ENCODE data around the gene WHRN.
A peak's percentile ranks its signal among the peaks of the same experiment; 100 is the strongest.

Gene WHRN

GRCh38 chr9:114369216-114370130 lies 135.8 kb downstream of the WHRN start:
- Mint-ChIP-seq H3K36me3 (ENCODE audit: low read depth) (peaks cover 86% of the 10 kb centered on the region), H3K4me1 (ENCODE audit: low read depth) (peaks cover 98% of the 10 kb centered on the region), H3K9me3 (no peaks in the 10 kb centered on the region), H3K27me3 (no peaks in the 10 kb centered on the region), H3K27ac (peak overlapping the region; percentile 80), H3K4me3 (no peak overlapping the region)

- Mint-ChIP-seq H3K27ac (peak overlapping the region; percentile 84), H3K36me3 (ENCODE audit: low read depth) (peaks cover 86% of the 10 kb centered on the region), H3K4me1 (ENCODE audit: low read depth) (peaks cover 98% of the 10 kb centered on the region), H3K27me3 (no peaks in the 10 kb centered on the region), H3K4me3 (no peak overlapping the region), H3K9me3 (no peaks in the 10 kb centered on the region)
Measured at GRCh38 chr9:114367772-114368569, 137.3 kb downstream of the WHRN start.

GRCh38 chr9:114367366-114367765 lies 137.9 kb downstream of the WHRN start:
- no peaks in the 10 kb centered on the region for H3K9me3 Mint-ChIP-seq
- no peaks in the 10 kb centered on the region for H3K27me3 Mint-ChIP-seq
- peak overlapping the region; percentile 24 for H3K4me3 Mint-ChIP-seq

GRCh38 chr9:114366334-114367128 lies 138.7 kb downstream of the WHRN start:
- Mint-ChIP-seq H3K9me3 (no peaks in the 10 kb centered on the region), H3K36me3 (ENCODE audit: low read depth) (peaks cover 87% of the 10 kb centered on the region), H3K27ac (peak overlapping the region; percentile 84), H3K4me3 (peak overlapping the region; percentile 24), H3K4me1 (ENCODE audit: low read depth) (peaks cover 97% of the 10 kb centered on the region), H3K27me3 (no peaks in the 10 kb centered on the region)

More at GRCh38 chr9:114367366-114367765, 137.9 kb downstream of the WHRN start:
- Mint-ChIP-seq H3K36me3 (ENCODE audit: low read depth) (peaks cover 86% of the 10 kb centered on the region), H3K27ac (peak overlapping the region; percentile 84), H3K4me1 (ENCODE audit: low read depth) (peaks cover 98% of the 10 kb centered on the region)

- peak overlapping the region; percentile 96 for H3K27ac Mint-ChIP-seq
- H3K27me3 Mint-ChIP-seq: no peaks in the 10 kb centered on the region
- no peaks in the 10 kb centered on the region for H3K9me3 Mint-ChIP-seq
- peaks cover 98% of the 10 kb centered on the region for H3K4me1 Mint-ChIP-seq (ENCODE audit: low read depth)
- no peak overlapping the region for H3K4me3 Mint-ChIP-seq
- peaks cover 91% of the 10 kb centered on the region for H3K36me3 Mint-ChIP-seq (ENCODE audit: low read depth)
Measured at GRCh38 chr9:114365194-114365593, 140.1 kb downstream of the WHRN start.

GRCh38 chr9:114364134-114365041 lies 140.9 kb downstream of the WHRN start:
- Mint-ChIP-seq H3K36me3 (ENCODE audit: low read depth) (peaks cover 92% of the 10 kb centered on the region), H3K4me1 (ENCODE audit: low read depth) (peaks cover 97% of the 10 kb centered on the region), H3K9me3 (no peaks in the 10 kb centered on the region), H3K27ac (peak overlapping the region; percentile 96), H3K27me3 (no peaks in the 10 kb centered on the region), H3K4me3 (peak overlapping the region; percentile 52)

GRCh38 chr9:114363424-114363823 lies 141.8 kb downstream of the WHRN start:
- Mint-ChIP-seq H3K4me1 (ENCODE audit: low read depth) (peaks cover 93% of the 10 kb centered on the region), H3K36me3 (ENCODE audit: low read depth) (peaks cover 97% of the 10 kb centered on the region), H3K27ac (peak overlapping the region; percentile 96), H3K4me3 (peak overlapping the region; percentile 52), H3K9me3 (no peaks in the 10 kb centered on the region), H3K27me3 (no peaks in the 10 kb centered on the region)

- no peak overlapping the region for H3K4me3 Mint-ChIP-seq
- peaks cover 84% of the 10 kb centered on the region for H3K4me1 Mint-ChIP-seq (ENCODE audit: low read depth)
- H3K36me3 Mint-ChIP-seq (ENCODE audit: low read depth): peaks cover 95% of the 10 kb centered on the region
- H3K27me3 Mint-ChIP-seq: no peaks in the 10 kb centered on the region
- peak overlapping the region; percentile 96 for H3K27ac Mint-ChIP-seq
- no peaks in the 10 kb centered on the region for H3K9me3 Mint-ChIP-seq
Measured at GRCh38 chr9:114362394-114362793, 142.9 kb downstream of the WHRN start.

GRCh38 chr9:114361542-114361941 lies 143.7 kb downstream of the WHRN start:
- Mint-ChIP-seq H3K9me3 (no peaks in the 10 kb centered on the region), H3K36me3 (ENCODE audit: low read depth) (peaks cover 93% of the 10 kb centered on the region), H3K4me3 (no peak overlapping the region), H3K27ac (peak overlapping the region; percentile 79), H3K4me1 (ENCODE audit: low read depth) (peaks cover 76% of the 10 kb centered on the region), H3K27me3 (no peaks in the 10 kb centered on the region)

- H3K27ac Mint-ChIP-seq: peak overlapping the region; percentile 79
- H3K4me1 Mint-ChIP-seq (ENCODE audit: low read depth): peaks cover 58% of the 10 kb centered on the region
- no peak overlapping the region for H3K4me3 Mint-ChIP-seq
- peaks cover 82% of the 10 kb centered on the region for H3K36me3 Mint-ChIP-seq (ENCODE audit: low read depth)
- no peaks in the 10 kb centered on the region for H3K27me3 Mint-ChIP-seq
- no peaks in the 10 kb centered on the region for H3K9me3 Mint-ChIP-seq
Measured at GRCh38 chr9:114359801-114360200, 145.5 kb downstream of the WHRN start.

GRCh38 chr9:114357911-114358328 lies 147.4 kb downstream of the WHRN start:
- Mint-ChIP-seq H3K4me3 (no peak overlapping the region), H3K4me1 (ENCODE audit: low read depth) (peaks cover 48% of the 10 kb centered on the region), H3K9me3 (no peaks in the 10 kb centered on the region), H3K27me3 (no peaks in the 10 kb centered on the region), H3K36me3 (ENCODE audit: low read depth) (peaks cover 68% of the 10 kb centered on the region), H3K27ac (peak overlapping the region; percentile 77)

GRCh38 chr9:114357360-114357759 lies 147.9 kb downstream of the WHRN start:
- Mint-ChIP-seq H3K27ac (peak overlapping the region; percentile 77), H3K27me3 (no peaks in the 10 kb centered on the region), H3K4me3 (no peak overlapping the region), H3K9me3 (no peaks in the 10 kb centered on the region), H3K4me1 (ENCODE audit: low read depth) (peaks cover 47% of the 10 kb centered on the region), H3K36me3 (ENCODE audit: low read depth) (peaks cover 65% of the 10 kb centered on the region)

- Mint-ChIP-seq H3K4me1 (ENCODE audit: low read depth) (peaks cover 47% of the 10 kb centered on the region), H3K4me3 (no peak overlapping the region), H3K27me3 (no peaks in the 10 kb centered on the region), H3K27ac (peak overlapping the region; percentile 77), H3K36me3 (ENCODE audit: low read depth) (peaks cover 65% of the 10 kb centered on the region), H3K9me3 (no peaks in the 10 kb centered on the region)
Measured at GRCh38 chr9:114356792-114357191, 148.5 kb downstream of the WHRN start.

GRCh38 chr9:114355821-114356220 lies 149.5 kb downstream of the WHRN start:
- H3K4me1 Mint-ChIP-seq (ENCODE audit: low read depth): peaks cover 46% of the 10 kb centered on the region
- peaks cover 62% of the 10 kb centered on the region for H3K36me3 Mint-ChIP-seq (ENCODE audit: low read depth)
- no peaks in the 10 kb centered on the region for H3K27me3 Mint-ChIP-seq
- H3K27ac Mint-ChIP-seq: peak overlapping the region; percentile 72
- no peak overlapping the region for H3K4me3 Mint-ChIP-seq
- no peaks in the 10 kb centered on the region for H3K9me3 Mint-ChIP-seq

Measured in stimulated activated naive CD8-positive, alpha-beta T cell treated with anti-CD3 and anti-CD28 coated beads, Interleukin-15, Interleukin-2, amounts not matched to agents 100 ng/mL and 50 ng/mL, for 24 hours (primary cell).